Mesothelial cell of epicardium (in vitro differentiated cells): Measurements from ENCODE around the gene PSMB8. TPM values are rescaled to one million over a fixed set of nuclear protein-coding genes. Genes with fewer than 3 reads are reported as not detected.
"Not testable (repeated sequence)": the region's sequence is repeated elsewhere in the genome, so short reads cannot be mapped to it uniquely, and the experiment has no call there.

Experiments
- DNase-seq, 2 experiments: peaks; one replicate each; pipeline ENCODE4 v3.0.0; 2021; ENCODE audit warnings: low spot score in 2 of 2; ENCODE audit not compliant: unreplicated experiment in 2 of 2
- H3K27ac Mint-ChIP-seq: 2 replicates; pipeline ENCODE4 v1.8.0; 2021; ENCODE audit warnings: mixed read lengths
- H3K27me3 Mint-ChIP-seq: 2 replicates; pipeline ENCODE4 v1.8.0; 2021; ENCODE audit warnings: low read depth, mixed read lengths
- H3K36me3 Mint-ChIP-seq: 2 replicates; pipeline ENCODE4 v1.8.0; 2021; ENCODE audit warnings: mixed read lengths
- H3K4me1 Mint-ChIP-seq: 2 replicates; pipeline ENCODE4 v1.8.0; 2021; ENCODE audit warnings: mixed read lengths
- H3K4me3 Mint-ChIP-seq: 2 replicates; pipeline ENCODE4 v1.8.0; 2021; ENCODE audit warnings: mild to moderate bottlenecking, moderate library complexity, mixed read lengths
- H3K9me3 Mint-ChIP-seq: 2 replicates; pipeline ENCODE4 v1.8.0; 2021; ENCODE audit warnings: mixed read lengths
- total RNA-seq: library from RNA; stranded (reverse); gene quantifications from 3 replicates; pipeline ENCODE4 v1.2.1, GENCODE V29; 2021
- TF ChIP-seq, protein P1 (sequence below): fragments of 200-600 bp; sonication (generic); IDR thresholded peaks from one replicate; pipeline ENCODE4 v1.5.0; 2021; ENCODE audit warnings: antibody characterized with exemption; ENCODE audit not compliant: unreplicated experiment

PSMB8 gene
- total RNA-seq, 1 donor from 2014 or later, result 14.2 TPM

DNA sequence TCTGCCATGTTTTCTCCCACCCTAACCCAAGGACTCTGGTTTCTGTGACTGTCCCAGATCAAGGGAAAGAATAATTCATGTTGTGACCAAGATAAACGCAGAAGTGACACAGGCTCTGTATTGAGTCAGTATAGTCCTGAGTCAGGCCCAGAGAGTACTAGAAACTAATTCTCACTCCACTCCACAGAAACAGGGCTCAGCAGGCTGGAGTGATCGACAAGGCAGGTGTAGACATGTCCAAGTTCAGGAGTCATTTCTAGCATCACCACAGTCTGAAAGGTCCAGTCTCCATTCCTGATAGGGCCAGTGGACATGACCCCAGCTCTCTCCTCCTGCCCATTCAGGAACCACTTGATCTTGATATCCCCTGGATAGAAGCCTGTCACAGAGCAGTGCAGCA is 29.7 kb downstream of the PSMB8 start:
- Mint-ChIP-seq H3K4me3 (no peak overlapping the region), H3K9me3 (peaks cover 4% of the 10 kb centered on the region), H3K36me3 (no peaks in the 10 kb centered on the region), H3K4me1 (peaks cover 2% of the 10 kb centered on the region), H3K27me3 (peaks cover 21% of the 10 kb centered on the region), H3K27ac (no peak overlapping the region)
- DNase-seq, result no peak
- TF ChIP-seq, protein P1, sequence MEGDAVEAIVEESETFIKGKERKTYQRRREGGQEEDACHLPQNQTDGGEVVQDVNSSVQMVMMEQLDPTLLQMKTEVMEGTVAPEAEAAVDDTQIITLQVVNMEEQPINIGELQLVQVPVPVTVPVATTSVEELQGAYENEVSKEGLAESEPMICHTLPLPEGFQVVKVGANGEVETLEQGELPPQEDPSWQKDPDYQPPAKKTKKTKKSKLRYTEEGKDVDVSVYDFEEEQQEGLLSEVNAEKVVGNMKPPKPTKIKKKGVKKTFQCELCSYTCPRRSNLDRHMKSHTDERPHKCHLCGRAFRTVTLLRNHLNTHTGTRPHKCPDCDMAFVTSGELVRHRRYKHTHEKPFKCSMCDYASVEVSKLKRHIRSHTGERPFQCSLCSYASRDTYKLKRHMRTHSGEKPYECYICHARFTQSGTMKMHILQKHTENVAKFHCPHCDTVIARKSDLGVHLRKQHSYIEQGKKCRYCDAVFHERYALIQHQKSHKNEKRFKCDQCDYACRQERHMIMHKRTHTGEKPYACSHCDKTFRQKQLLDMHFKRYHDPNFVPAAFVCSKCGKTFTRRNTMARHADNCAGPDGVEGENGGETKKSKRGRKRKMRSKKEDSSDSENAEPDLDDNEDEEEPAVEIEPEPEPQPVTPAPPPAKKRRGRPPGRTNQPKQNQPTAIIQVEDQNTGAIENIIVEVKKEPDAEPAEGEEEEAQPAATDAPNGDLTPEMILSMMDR, result no peak

DNA sequence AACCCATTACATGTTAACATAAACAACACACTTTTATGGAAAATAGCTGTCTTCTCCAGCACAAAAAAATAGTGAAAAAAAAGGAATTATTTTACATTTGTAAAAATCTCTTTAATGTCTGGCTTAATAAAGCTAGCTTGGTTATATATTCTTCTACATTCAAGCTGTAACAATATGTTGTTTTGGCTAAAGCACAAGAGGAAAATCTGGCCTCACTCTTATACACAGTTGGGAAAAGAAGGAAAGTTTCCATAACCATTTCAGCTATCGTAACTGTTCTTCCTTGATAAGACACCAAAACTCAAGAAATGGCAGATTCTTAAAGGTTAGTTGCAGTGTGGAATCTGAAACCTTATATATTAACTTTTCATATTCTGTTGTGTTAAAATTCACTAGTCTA is 34.7 kb downstream of the PSMB8 start:
- H3K4me1 Mint-ChIP-seq, result no peaks in the 10 kb centered on the region
- H3K36me3 Mint-ChIP-seq, result no peaks in the 10 kb centered on the region
- no peak for DNase-seq
- H3K27me3 Mint-ChIP-seq, result peaks cover 49% of the 10 kb centered on the region
- TF ChIP-seq, protein P1, result no peak
- H3K9me3 Mint-ChIP-seq, result no peaks in the 10 kb centered on the region
- no peak overlapping the region for H3K27ac Mint-ChIP-seq
- H3K4me3 Mint-ChIP-seq, result no peak overlapping the region

DNA sequence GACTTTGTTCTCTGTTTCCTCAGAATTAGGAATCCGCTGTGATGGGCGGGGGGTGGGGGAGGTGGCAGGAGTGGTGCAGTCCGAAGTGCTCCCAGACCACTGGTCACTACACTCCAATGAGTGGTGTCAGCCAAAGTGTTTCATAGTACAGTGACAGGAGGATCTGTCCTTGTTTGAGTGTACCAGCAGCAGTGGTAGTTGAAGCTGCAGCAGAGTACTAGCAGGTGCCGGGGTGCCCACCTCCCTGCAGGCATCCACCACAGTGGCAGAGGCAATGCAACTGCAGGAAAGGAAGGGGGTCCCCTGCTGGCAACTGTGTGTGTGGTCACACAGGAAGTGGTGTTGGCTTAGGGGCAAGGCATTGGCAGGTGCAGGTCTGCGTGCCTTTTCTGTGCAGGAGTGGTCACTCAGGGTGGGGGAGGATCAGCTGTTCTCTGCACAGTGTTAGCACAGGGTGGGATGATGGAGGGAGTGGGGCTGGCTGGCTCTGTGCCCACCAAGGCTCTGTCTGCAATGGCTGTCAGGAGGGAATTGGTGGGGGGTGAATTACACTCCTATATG is 36.7 kb downstream of the PSMB8 start:
- Mint-ChIP-seq H3K27me3 (peaks cover 62% of the 10 kb centered on the region), H3K27ac (no peak overlapping the region), H3K36me3 (no peaks in the 10 kb centered on the region), H3K9me3 (no peaks in the 10 kb centered on the region), H3K4me3 (no peak overlapping the region), H3K4me1 (no peaks in the 10 kb centered on the region)
- DNase-seq, result no peak
- TF ChIP-seq, protein P1, result no peak

DNA sequence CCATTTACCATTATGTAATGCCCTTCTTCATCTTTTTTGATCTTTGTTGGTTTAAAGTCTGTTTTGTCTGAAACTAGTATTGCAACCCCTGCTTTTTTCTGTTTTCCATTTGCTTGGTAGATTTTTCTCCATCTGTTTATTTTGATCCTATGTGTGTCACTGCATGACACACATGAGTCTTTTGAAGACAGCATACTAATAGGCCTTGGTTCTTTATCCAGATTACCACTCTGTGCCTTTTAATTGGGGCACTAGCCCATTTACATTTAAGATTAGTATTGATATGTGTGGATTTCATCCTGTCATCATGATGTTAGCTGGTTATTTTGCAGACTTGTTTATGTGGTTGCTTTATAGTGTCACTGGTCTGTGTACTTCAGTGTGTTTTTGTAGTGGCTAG is 38.4 kb downstream of the PSMB8 start:
- not testable (repeated sequence) for DNase-seq, H3K27ac Mint-ChIP-seq, H3K9me3 Mint-ChIP-seq, H3K4me3 Mint-ChIP-seq, H3K36me3 Mint-ChIP-seq, H3K4me1 Mint-ChIP-seq
- H3K27me3 Mint-ChIP-seq, result peaks cover 73% of the 10 kb centered on the region

DNA sequence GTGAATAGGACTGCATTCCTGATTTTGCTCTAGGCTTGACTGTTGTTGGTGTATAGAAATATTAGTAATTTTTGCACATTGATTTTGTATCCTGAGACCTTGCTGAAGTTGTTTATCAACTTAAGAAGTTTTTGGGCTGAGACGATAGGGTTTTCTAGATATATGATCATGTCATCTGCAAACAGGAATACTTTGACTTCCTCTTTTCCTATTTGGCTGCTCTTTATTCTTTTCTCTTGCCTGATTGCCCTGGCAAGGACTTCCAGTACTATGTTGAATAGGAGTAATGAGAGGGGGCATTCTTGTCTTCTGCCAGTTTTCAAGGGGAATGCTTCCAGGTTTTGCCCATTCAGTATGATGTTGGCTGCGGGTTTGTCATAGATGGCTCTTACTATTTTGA is 40.4 kb downstream of the PSMB8 start:
- H3K27me3 Mint-ChIP-seq, result peaks cover 85% of the 10 kb centered on the region
- TF ChIP-seq, protein P1, result no peak
- no peaks in the 10 kb centered on the region for H3K36me3 Mint-ChIP-seq
- H3K4me3 Mint-ChIP-seq, result no peak overlapping the region
- H3K27ac Mint-ChIP-seq, result no peak overlapping the region
- H3K9me3 Mint-ChIP-seq, result peaks cover 7% of the 10 kb centered on the region
- DNase-seq, result no peak
- H3K4me1 Mint-ChIP-seq, result no peaks in the 10 kb centered on the region

DNA sequence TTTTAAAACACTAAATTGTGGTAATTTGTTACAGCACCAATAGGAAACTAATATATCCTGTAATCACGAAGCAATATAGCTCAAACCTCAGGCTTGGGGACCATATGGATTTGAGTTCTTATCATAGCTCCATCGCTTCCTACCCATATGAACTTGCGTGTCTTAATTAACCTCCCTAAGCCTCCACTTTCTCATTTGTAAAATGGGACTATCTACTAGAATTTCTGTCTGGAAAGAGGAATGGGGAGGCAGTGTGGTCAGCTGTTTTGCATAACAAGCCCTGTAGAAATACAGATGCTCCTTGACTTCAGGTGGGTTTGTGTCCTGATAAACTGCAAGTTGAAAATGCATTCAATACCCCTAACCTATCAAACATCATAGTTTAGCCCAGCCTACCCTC is 44.1 kb downstream of the PSMB8 start:
- H3K4me3 Mint-ChIP-seq, result no peak overlapping the region
- TF ChIP-seq, protein P1, result no peak
- H3K9me3 Mint-ChIP-seq, result peaks cover 8% of the 10 kb centered on the region
- no peak for DNase-seq
- no peak overlapping the region for H3K27ac Mint-ChIP-seq
- H3K36me3 Mint-ChIP-seq, result no peaks in the 10 kb centered on the region
- peaks cover 2% of the 10 kb centered on the region for H3K4me1 Mint-ChIP-seq
- H3K27me3 Mint-ChIP-seq, result peaks cover 87% of the 10 kb centered on the region
